HG03159 (cell line): ENCODE measurements around the gene LIMS2.

Experiments used
- ATAC-seq: cut with Tn5 transposase; IDR thresholded peaks from one replicate; pipeline ENCODE4 v1.9.1; 2021; ENCODE audit warnings: mild to moderate bottlenecking, moderate library complexity; ENCODE audit not compliant: unreplicated experiment

LIMS2 gene

GRCh38 chr2:127659408-127660290 lies 15.7 kb downstream of the LIMS2 start:
- ATAC-seq: no peak

GRCh38 chr2:127658641-127659407 lies 16.5 kb downstream of the LIMS2 start:
- no peak for ATAC-seq

- ATAC-seq: no peak
These were observed 17.2 kb downstream of the LIMS2 start for GRCh38 chr2:127658146-127658545.

GRCh38 chr2:127657232-127657595 lies 18.1 kb downstream of the LIMS2 start:
- no peak for ATAC-seq

GRCh38 chr2:127656569-127657231 lies 18.6 kb downstream of the LIMS2 start:
- no peak for ATAC-seq

- ATAC-seq: no peak
These were observed 19.9 kb downstream of the LIMS2 start for GRCh38 chr2:127655209-127656073.

GRCh38 chr2:127654838-127655175 lies 20.5 kb downstream of the LIMS2 start:
- no peak for ATAC-seq

- no peak for ATAC-seq
These were observed 21.1 kb downstream of the LIMS2 start for GRCh38 chr2:127654084-127654837.

- ATAC-seq: no peak
These were observed 21.8 kb downstream of the LIMS2 start for GRCh38 chr2:127653421-127654083.

- no peak for ATAC-seq
These were observed 22.5 kb downstream of the LIMS2 start for GRCh38 chr2:127652786-127653357.

GRCh38 chr2:127651971-127652550 lies 23.3 kb downstream of the LIMS2 start:
- ATAC-seq: no peak

GRCh38 chr2:127651381-127651809 lies 23.9 kb downstream of the LIMS2 start:
- ATAC-seq: no peak

GRCh38 chr2:127650785-127651380 lies 24.4 kb downstream of the LIMS2 start:
- no peak for ATAC-seq

- ATAC-seq: peak; percentile 8
These were observed 25.1 kb downstream of the LIMS2 start for GRCh38 chr2:127650041-127650784.

- ATAC-seq: peak; percentile 63
These were observed 25.7 kb downstream of the LIMS2 start for GRCh38 chr2:127649684-127650040.

GRCh38 chr2:127649100-127649611 lies 26.2 kb downstream of the LIMS2 start:
- ATAC-seq: no peak

- no peak for ATAC-seq
These were observed 27.0 kb downstream of the LIMS2 start for GRCh38 chr2:127648321-127648720.
